ENCODE measurements around the gene LRRC41. TPM values are rescaled to one million over a fixed set of nuclear protein-coding genes. Genes with fewer than 3 reads are reported as not detected.

The LRRC41 gene
- total and polyA plus RNA-seq, 2 of the 13 experiments (the other 11 are each of a cell fraction or from before 2014, with no cell fraction given) = 48.1 to 53.6 TPM

GRCh38 chr1:46247436-46248121 lies 55.8 kb downstream of the LRRC41 start, which contains the start of gene RAD54L (continued):
- TF ChIP-seq, protein P1, sequence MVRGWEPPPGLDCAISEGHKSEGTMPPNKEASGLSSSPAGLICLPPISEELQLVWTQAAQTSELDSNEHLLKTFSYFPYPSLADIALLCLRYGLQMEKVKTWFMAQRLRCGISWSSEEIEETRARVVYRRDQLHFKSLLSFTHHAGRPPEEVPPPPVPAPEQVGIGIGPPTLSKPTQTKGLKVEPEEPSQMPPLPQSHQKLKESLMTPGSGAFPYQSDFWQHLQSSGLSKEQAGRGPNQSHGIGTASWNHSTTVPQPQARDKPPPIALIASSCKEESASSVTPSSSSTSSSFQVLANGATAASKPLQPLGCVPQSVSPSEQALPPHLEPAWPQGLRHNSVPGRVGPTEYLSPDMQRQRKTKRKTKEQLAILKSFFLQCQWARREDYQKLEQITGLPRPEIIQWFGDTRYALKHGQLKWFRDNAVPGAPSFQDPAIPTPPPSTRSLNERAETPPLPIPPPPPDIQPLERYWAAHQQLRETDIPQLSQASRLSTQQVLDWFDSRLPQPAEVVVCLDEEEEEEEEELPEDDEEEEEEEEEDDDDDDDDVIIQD (CRISPR knock-in tag; IDR thresholded peaks at IDR 0.05; ENCODE audit: low read depth) = peak; percentile 23; the same call in 1 of the 2 replicates
- peak; percentile 53 for TF ChIP-seq HIVEP1 (CRISPR knock-in tag; IDR thresholded peaks at IDR 0.05)
- TF ChIP-seq SALL2 (CRISPR knock-in tag; IDR thresholded peaks at IDR 0.05) = peak; percentile 68; the same call in 1 of the 2 replicates
- 0 out of 2 replicates have a peak, but pooled peaks have one; percentile 29 for TF ChIP-seq TBX3 (IDR thresholded peaks at IDR 0.05; ENCODE audit: borderline replicate concordance)
- TF ChIP-seq, protein P2, sequence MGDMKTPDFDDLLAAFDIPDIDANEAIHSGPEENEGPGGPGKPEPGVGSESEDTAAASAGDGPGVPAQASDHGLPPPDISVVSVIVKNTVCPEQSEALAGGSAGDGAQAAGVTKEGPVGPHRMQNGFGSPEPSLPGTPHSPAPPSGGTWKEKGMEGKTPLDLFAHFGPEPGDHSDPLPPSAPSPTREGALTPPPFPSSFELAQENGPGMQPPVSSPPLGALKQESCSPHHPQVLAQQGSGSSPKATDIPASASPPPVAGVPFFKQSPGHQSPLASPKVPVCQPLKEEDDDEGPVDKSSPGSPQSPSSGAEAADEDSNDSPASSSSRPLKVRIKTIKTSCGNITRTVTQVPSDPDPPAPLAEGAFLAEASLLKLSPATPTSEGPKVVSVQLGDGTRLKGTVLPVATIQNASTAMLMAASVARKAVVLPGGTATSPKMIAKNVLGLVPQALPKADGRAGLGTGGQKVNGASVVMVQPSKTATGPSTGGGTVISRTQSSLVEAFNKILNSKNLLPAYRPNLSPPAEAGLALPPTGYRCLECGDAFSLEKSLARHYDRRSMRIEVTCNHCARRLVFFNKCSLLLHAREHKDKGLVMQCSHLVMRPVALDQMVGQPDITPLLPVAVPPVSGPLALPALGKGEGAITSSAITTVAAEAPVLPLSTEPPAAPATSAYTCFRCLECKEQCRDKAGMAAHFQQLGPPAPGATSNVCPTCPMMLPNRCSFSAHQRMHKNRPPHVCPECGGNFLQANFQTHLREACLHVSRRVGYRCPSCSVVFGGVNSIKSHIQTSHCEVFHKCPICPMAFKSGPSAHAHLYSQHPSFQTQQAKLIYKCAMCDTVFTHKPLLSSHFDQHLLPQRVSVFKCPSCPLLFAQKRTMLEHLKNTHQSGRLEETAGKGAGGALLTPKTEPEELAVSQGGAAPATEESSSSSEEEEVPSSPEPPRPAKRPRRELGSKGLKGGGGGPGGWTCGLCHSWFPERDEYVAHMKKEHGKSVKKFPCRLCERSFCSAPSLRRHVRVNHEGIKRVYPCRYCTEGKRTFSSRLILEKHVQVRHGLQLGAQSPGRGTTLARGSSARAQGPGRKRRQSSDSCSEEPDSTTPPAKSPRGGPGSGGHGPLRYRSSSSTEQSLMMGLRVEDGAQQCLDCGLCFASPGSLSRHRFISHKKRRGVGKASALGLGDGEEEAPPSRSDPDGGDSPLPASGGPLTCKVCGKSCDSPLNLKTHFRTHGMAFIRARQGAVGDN (CRISPR knock-in tag; IDR thresholded peaks at IDR 0.05) = peak; percentile 52; the same call in 1 of the 2 replicates
- peak; percentile 42; the same call in 1 of the 2 replicates for TF ChIP-seq ZBTB33 (CRISPR knock-in tag; IDR thresholded peaks at IDR 0.05)
- TF ChIP-seq SIN3B (IDR thresholded peaks at IDR 0.05; ENCODE audit: low read length) = peak; percentile 99
- 0 out of 2 replicates have a peak, but pooled peaks have one; percentile 34 for TF ChIP-seq ZNF451 (CRISPR knock-in tag; IDR thresholded peaks at IDR 0.05)
- TF ChIP-seq KLF12 (CRISPR knock-in tag; IDR thresholded peaks at IDR 0.05; ENCODE audit: borderline replicate concordance) = peak; percentile 80; the same call in 1 of the 2 replicates
- TF ChIP-seq, protein P3, sequence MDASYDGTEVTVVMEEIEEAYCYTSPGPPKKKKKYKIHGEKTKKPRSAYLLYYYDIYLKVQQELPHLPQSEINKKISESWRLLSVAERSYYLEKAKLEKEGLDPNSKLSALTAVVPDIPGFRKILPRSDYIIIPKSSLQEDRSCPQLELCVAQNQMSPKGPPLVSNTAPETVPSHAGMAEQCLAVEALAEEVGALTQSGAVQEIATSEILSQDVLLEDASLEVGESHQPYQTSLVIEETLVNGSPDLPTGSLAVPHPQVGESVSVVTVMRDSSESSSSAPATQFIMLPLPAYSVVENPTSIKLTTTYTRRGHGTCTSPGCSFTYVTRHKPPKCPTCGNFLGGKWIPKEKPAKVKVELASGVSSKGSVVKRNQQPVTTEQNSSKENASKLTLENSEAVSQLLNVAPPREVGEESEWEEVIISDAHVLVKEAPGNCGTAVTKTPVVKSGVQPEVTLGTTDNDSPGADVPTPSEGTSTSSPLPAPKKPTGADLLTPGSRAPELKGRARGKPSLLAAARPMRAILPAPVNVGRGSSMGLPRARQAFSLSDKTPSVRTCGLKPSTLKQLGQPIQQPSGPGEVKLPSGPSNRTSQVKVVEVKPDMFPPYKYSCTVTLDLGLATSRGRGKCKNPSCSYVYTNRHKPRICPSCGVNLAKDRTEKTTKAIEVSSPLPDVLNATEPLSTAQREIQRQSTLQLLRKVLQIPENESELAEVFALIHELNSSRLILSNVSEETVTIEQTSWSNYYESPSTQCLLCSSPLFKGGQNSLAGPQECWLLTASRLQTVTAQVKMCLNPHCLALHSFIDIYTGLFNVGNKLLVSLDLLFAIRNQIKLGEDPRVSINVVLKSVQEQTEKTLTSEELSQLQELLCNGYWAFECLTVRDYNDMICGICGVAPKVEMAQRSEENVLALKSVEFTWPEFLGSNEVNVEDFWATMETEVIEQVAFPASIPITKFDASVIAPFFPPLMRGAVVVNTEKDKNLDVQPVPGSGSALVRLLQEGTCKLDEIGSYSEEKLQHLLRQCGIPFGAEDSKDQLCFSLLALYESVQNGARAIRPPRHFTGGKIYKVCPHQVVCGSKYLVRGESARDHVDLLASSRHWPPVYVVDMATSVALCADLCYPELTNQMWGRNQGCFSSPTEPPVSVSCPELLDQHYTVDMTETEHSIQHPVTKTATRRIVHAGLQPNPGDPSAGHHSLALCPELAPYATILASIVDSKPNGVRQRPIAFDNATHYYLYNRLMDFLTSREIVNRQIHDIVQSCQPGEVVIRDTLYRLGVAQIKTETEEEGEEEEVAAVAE (CRISPR knock-in tag; IDR thresholded peaks at IDR 0.05; ENCODE audit: borderline replicate concordance) = peak; percentile 99
- peak; percentile 70; the same call in 1 of the 2 replicates for TF ChIP-seq ZNF546 (CRISPR knock-in tag; conservative IDR thresholded peaks at IDR 0.05)
- peak; percentile 53; the same call in 1 of the 2 replicates for TF ChIP-seq RFX5 (IDR thresholded peaks at IDR 0.05; ENCODE audit: low read depth, low read length)
- peak; percentile 60 for TF ChIP-seq FOSL2 (CRISPR knock-in tag; IDR thresholded peaks at IDR 0.05)
- TF ChIP-seq TOE1 (CRISPR knock-in tag; IDR thresholded peaks at IDR 0.05) = no peak
